GM12872 (cell line): ENCODE data around the gene CHORDC1.

ENCODE experiments used
- TF ChIP-seq, protein P1 (sequence below): IDR thresholded peaks from 3 replicates; pipeline ENCODE4 v1.5.1; 2011; ENCODE audit warnings: low read depth, mild to moderate bottlenecking, low read length, moderate library complexity; ENCODE audit not compliant: insufficient read depth

CHORDC1 gene

DNA sequence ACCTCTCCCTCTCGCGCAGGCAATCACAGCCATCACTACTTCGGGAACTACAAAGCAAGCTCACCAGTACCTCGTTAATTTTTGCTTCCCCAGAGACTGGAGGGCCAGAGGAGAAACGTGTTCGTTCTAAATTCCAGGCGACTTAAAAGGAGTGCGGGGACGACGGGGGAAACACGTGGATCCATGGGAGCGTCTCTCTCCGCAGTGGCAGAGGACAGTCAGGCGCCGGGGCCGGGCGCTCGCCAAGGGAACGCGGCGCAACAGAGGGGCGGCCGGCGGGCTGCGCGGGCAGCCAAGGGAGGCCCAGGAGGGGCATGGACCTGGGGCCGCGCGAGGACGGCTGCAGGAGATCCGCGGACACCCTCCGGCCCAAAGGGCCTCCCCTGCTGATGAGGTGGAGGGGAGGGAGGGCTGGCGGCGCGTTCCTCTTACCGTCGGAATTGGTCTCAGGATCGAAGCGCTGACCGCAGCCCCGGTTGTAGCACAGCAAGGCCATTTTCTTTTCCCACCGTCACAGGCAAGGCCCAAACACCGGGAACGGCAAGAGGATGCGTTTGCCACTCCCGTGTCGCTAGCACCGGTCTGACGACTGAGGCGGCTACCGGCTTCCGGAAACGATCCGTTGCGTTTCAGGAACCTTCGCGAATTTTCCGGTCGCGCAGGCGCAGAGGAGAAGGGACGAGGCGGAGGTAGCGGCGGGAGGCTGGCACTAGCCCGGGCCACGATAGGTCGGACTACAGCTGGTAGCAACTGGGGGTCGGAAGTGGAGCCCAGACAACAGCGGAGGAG is at the start of gene CHORDC1:
TSS of gene CHORDC1 (minus strand) at position 591 of the 789 bp plus-strand sequence. CDS start at position 496, 95 bp downstream.
- TF ChIP-seq, protein P1, sequence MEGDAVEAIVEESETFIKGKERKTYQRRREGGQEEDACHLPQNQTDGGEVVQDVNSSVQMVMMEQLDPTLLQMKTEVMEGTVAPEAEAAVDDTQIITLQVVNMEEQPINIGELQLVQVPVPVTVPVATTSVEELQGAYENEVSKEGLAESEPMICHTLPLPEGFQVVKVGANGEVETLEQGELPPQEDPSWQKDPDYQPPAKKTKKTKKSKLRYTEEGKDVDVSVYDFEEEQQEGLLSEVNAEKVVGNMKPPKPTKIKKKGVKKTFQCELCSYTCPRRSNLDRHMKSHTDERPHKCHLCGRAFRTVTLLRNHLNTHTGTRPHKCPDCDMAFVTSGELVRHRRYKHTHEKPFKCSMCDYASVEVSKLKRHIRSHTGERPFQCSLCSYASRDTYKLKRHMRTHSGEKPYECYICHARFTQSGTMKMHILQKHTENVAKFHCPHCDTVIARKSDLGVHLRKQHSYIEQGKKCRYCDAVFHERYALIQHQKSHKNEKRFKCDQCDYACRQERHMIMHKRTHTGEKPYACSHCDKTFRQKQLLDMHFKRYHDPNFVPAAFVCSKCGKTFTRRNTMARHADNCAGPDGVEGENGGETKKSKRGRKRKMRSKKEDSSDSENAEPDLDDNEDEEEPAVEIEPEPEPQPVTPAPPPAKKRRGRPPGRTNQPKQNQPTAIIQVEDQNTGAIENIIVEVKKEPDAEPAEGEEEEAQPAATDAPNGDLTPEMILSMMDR, result no peak

DNA sequence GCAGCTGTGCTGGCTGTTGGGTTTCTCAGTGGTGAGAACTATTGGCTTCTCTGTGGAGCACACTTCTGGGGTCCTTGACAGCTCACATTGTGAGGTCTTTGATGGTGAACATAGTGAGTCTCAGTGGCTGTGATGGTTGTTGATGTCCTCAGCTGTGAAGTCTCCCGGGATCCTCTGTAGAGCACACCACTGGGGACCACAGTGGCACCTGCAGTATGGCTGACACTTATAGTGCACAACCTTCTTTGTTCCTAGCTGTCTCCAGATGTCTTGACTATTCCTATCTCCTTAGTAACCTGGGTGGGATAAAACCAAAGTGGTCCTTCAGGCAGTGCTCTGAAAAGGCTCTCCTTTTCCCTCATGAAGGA is 34.3 kb upstream of the CHORDC1 start:
- TF ChIP-seq, protein P1, result no peak

- TF ChIP-seq, protein P1, result no peak
These were observed 33.7 kb upstream of the CHORDC1 start for GRCh38 chr11:90256404-90257157.

DNA sequence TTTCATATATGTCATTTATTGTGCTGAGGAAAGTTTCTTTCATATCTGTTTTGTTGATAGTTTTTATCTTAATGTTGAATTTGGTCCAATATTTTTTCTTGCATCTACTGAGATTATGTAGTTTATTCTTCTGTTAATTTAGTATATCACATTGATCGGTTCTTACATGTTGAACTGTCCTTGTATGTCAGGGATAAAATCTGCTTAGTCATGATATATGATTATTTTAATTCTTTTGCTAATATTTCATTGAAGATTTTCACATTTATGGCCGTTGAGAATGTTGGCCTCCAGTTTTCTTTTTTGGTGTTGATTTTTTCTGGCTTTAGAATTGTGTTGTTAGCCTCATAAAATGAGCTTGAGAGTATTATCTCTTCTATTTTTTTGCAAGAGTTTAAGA is 31.2 kb upstream of the CHORDC1 start:
- TF ChIP-seq, protein P1, result no peak

GRCh38 chr11:90252053-90252452 is 29.2 kb upstream of the CHORDC1 start:
- TF ChIP-seq, protein P1, result no peak

DNA sequence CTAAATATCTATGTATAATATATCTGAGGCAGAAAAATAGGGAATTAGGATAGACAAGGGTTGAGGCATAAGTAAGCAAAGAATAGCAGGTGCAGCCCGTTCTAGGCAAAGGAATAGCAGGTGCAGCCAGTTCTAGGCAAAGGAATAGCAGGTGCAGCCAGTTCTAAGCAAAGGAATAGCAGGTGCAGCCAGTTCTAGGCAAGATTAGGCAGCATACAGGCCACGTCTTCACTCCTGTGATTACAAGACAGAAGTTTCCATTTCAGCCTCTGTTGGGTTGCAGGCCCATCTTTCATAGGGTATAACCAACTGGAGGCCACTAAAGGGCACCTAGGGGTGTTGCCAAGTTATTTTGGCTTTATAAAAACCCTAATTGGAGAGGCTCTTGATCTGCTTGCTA is 28.8 kb upstream of the CHORDC1 start:
- TF ChIP-seq, protein P1, result no peak

DNA sequence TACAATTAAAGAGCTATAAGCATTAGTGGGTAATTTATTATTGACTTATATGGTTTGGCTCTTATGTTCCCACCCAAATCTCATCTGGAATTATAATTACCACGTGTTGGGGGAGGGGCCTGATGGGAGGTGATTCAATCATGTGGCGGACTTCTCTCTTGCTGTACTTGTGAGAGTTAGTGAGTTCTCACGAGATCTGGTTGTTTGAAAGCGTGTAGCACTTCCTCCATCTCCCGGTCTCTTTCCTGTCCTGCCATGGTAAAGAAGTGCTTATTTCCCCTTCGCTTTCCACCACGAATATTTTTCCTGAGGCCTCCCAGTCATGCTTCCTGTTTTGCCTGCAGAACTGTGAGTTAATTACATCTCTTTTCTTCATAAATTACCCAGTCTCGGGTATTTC is 28.1 kb upstream of the CHORDC1 start:
- TF ChIP-seq, protein P1, result no peak
